ENCODE measurements around the gene MED22. TPM values are rescaled to one million over a fixed set of nuclear protein-coding genes. Genes with fewer than 3 reads are reported as not detected.
A peak's percentile ranks its signal among the peaks of the same experiment; 100 is the strongest.
"Not testable (repeated sequence)": the region's sequence is repeated elsewhere in the genome, so short reads cannot be mapped to it uniquely, and the experiment has no call there.

The MED22 gene
- total RNA-seq, 1 donor from 2014 or later, result 37.9 TPM

DNA sequence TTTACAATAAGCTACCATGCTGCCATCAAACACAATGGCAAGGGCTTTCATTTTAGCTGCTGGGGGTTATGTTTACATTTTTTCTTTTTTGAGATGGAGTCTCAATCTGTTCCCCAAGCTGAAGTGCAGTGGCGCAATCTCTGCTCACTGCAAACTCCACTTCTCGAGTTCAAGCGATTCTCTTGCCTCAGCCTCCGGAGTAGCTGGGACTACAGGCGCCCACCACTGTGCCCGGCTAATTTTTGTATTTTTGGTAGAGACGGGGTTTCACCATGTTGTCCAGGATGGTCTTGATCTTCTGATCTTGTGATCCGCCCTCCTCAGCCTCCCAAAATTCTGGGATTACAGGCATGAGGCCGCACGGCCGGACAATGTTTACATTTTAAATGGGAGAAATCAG is 13.0 kb downstream of the MED22 start:
- intact Hi-C loops (cut with micrococcal nuclease), result loop anchor here (5.0 kb wide), 1 partner anchor 663 kb away; the partner anchor contains the start of gene GTF3C4
- H3K36me3 Mint-ChIP-seq (ENCODE audit: low read depth), result peaks cover 47% of the 10 kb centered on the region
- H3K27me3 Mint-ChIP-seq (ENCODE audit: insufficient read depth); DNase-seq (ENCODE audit: low spot score); H3K9me3 Mint-ChIP-seq: not testable (repeated sequence)
- peak overlapping the region; percentile 96 for H3K4me3 Mint-ChIP-seq
- H3K4me1 Mint-ChIP-seq (ENCODE audit: low read depth), result peaks cover 16% of the 10 kb centered on the region
- peak overlapping the region; percentile 29 for H3K27ac Mint-ChIP-seq

DNA sequence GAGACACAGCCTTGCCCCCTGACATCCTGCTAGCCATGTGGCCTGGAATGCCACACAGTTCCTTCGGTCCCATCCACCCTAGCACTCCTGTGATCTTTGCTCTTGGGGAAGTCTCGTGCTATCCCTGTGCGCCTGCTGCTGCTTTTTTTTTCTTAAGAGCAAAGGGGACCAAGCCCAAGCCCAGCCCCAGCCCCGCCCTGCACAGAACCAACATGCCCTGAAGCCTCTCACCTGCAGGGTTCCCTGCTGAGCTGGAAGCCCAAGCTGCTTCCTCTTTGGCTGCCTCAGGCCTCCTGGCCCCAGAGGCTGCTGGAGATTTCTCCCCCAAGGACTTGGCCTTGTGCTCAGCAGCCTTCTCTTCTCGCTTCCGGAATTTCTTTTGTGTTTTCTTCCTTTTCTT is 13.8 kb downstream of the MED22 start:
- intact Hi-C loops (cut with micrococcal nuclease), result no loop called here
- H3K4me1 Mint-ChIP-seq (ENCODE audit: low read depth), result peaks cover 16% of the 10 kb centered on the region
- no peak for DNase-seq (ENCODE audit: low spot score)
- no peaks in the 10 kb centered on the region for H3K27me3 Mint-ChIP-seq (ENCODE audit: insufficient read depth)
- H3K4me3 Mint-ChIP-seq, result peak overlapping the region; percentile 96
- no peaks in the 10 kb centered on the region for H3K9me3 Mint-ChIP-seq
- peak overlapping the region; percentile 47 for H3K27ac Mint-ChIP-seq
- H3K36me3 Mint-ChIP-seq (ENCODE audit: low read depth), result peaks cover 41% of the 10 kb centered on the region

DNA sequence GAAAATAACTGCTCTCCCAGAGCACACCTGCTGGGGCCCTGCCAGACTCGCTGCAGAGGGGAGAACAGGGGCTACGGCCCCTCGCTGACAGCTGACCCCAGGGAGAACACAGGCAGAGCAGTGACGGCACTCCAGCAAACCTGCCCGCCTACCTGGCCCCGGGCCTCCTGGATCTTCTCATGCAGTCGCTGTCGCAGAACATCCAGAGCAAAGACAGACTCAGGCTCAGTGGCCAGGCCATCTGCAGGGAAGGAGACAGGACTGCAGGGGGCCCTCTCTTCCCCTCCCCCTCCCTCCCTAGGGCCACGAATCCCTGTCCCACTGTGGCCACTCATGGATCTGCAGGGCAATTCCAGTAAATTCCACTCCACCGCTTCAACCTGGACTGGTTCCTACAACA is 14.4 kb downstream of the MED22 start:
- intact Hi-C loops (cut with micrococcal nuclease), result no loop called here
- H3K4me3 Mint-ChIP-seq, result peak overlapping the region; percentile 96

DNA sequence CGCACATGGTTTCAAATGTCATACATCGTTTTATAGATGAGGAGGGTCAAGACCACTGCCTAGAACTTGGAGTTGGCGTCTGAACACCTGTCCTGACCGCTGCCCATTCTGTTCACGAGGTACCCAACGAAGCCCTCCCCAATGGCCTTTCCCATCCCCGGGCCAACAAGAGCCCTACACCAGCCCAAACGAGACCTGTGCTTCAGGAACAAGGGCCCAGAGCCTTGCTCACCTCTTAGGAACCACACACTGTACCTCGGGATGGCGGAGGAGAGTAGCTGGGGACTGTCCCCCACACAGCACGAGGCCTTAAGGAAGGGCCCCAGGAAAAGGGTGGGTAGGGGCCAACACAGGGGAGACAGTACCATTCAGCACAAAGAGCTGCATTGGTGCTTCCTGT is 14.9 kb downstream of the MED22 start:
- no peaks in the 10 kb centered on the region for H3K27me3 Mint-ChIP-seq (ENCODE audit: insufficient read depth)
- intact Hi-C loops (cut with micrococcal nuclease), result no loop called here
- H3K4me1 Mint-ChIP-seq (ENCODE audit: low read depth), result peaks cover 16% of the 10 kb centered on the region
- no peak for DNase-seq (ENCODE audit: low spot score)
- peaks cover 42% of the 10 kb centered on the region for H3K36me3 Mint-ChIP-seq (ENCODE audit: low read depth)
- H3K27ac Mint-ChIP-seq, result no peak overlapping the region
- H3K9me3 Mint-ChIP-seq, result no peaks in the 10 kb centered on the region
- peak overlapping the region; percentile 26 for H3K4me3 Mint-ChIP-seq

More for the DNA sequence above, 14.4 kb downstream of the MED22 start:
- H3K4me1 Mint-ChIP-seq (ENCODE audit: low read depth), result peaks cover 16% of the 10 kb centered on the region
- H3K27ac Mint-ChIP-seq, result peak overlapping the region; percentile 47
- no peaks in the 10 kb centered on the region for H3K9me3 Mint-ChIP-seq
- H3K36me3 Mint-ChIP-seq (ENCODE audit: low read depth), result peaks cover 42% of the 10 kb centered on the region
- DNase-seq (ENCODE audit: low spot score), result no peak
- H3K27me3 Mint-ChIP-seq (ENCODE audit: insufficient read depth), result no peaks in the 10 kb centered on the region

DNA sequence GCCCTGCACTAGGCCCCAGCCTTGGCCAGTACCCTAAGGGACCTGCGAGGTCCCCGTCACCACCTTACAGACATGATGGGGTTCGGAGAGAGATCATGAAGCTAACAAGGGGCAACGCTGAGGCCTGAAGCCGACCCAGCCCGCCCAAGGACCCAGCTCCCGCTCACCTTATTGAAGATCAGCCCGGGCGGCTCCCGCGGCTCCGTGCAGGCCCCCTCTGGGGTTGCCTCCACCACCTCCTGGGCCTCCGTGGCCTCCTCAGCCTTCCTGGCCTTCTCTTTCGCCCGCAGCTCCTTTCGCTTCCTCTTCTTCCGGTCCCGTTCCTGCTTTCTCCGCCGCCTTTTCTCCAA is 15.6 kb downstream of the MED22 start:
- DNase-seq (ENCODE audit: low spot score), result no peak
- H3K4me1 Mint-ChIP-seq (ENCODE audit: low read depth), result peaks cover 16% of the 10 kb centered on the region
- intact Hi-C loops (cut with micrococcal nuclease), result no loop called here

DNA sequence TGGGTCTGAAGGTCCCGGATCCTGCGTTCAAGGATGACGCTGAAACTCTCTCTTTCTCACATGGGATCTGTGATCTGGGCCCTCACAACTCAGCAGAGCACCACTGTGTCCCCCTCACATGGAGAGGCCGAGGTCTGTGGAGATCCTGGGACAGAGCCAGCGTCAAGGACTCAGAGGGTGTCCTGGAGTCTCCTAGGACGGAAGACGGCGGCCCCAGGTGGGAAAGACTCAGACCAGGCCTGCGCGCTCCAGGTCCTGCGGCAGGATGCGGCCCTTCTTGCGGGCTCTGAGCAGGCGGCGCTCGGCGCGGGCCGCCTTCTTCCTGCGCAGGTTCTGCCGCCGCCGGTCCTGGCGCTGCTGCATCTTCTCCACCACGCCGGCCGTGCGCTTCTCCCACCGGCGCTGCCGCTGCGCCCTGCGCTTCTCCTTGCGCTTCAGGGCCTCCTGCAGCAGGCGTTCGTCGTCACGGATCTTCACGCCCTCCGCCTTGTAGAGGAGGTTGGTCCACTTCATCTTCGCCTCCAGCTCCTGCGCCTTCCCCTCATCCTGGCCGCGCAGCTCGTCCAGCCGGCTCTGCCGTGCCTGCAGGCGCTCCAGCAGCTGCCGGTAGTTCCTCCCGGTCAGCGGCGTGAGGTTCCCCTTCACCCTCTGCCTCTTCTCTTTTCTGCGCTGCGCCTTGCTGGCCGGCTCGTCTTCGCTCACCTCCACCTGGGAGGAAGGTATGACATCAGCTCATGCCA is 16.1 kb downstream of the MED22 start:
- intact Hi-C loops (cut with micrococcal nuclease), result no loop called here
- DNase-seq (ENCODE audit: low spot score), result no peak

More for the DNA sequence above, 15.6 kb downstream of the MED22 start:
- H3K4me3 Mint-ChIP-seq, result no peak overlapping the region
- peaks cover 42% of the 10 kb centered on the region for H3K36me3 Mint-ChIP-seq (ENCODE audit: low read depth)
- no peak overlapping the region for H3K27ac Mint-ChIP-seq
- H3K27me3 Mint-ChIP-seq (ENCODE audit: insufficient read depth), result no peaks in the 10 kb centered on the region
- no peaks in the 10 kb centered on the region for H3K9me3 Mint-ChIP-seq

DNA sequence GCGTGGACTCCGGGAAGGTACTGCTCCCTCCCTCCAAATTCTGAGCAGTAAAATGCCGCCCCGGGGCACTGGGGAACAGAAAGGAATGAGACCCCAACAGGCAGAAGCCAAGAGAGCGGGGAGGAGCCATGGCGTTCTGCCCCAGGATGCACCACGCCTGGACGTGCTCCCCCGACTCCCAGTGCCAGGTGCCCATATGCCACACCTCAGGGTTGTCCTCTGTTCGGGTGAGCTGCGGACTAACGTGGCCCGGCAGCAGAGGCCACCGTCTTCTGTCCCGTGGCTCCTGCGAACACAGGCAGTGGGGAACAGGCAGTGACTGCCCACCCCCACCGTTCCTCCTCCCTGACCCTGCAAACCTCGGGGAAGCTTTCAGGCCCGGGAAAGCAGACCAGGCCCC is 16.7 kb downstream of the MED22 start:
- Mint-ChIP-seq H3K4me3 (no peak overlapping the region), H3K4me1 (ENCODE audit: low read depth) (peaks cover 16% of the 10 kb centered on the region), H3K27me3 (ENCODE audit: insufficient read depth) (no peaks in the 10 kb centered on the region), H3K9me3 (no peaks in the 10 kb centered on the region), H3K36me3 (ENCODE audit: low read depth) (peaks cover 42% of the 10 kb centered on the region), H3K27ac (no peak overlapping the region)
- intact Hi-C loops (cut with micrococcal nuclease), result no loop called here
- no peak for DNase-seq (ENCODE audit: low spot score)

More for the DNA sequence above, 16.1 kb downstream of the MED22 start:
- no peaks in the 10 kb centered on the region for H3K9me3 Mint-ChIP-seq
- H3K36me3 Mint-ChIP-seq (ENCODE audit: low read depth), result peaks cover 42% of the 10 kb centered on the region
- no peaks in the 10 kb centered on the region for H3K27me3 Mint-ChIP-seq (ENCODE audit: insufficient read depth)
- H3K27ac Mint-ChIP-seq, result no peak overlapping the region
- peaks cover 16% of the 10 kb centered on the region for H3K4me1 Mint-ChIP-seq (ENCODE audit: low read depth)
- no peak overlapping the region for H3K4me3 Mint-ChIP-seq

DNA sequence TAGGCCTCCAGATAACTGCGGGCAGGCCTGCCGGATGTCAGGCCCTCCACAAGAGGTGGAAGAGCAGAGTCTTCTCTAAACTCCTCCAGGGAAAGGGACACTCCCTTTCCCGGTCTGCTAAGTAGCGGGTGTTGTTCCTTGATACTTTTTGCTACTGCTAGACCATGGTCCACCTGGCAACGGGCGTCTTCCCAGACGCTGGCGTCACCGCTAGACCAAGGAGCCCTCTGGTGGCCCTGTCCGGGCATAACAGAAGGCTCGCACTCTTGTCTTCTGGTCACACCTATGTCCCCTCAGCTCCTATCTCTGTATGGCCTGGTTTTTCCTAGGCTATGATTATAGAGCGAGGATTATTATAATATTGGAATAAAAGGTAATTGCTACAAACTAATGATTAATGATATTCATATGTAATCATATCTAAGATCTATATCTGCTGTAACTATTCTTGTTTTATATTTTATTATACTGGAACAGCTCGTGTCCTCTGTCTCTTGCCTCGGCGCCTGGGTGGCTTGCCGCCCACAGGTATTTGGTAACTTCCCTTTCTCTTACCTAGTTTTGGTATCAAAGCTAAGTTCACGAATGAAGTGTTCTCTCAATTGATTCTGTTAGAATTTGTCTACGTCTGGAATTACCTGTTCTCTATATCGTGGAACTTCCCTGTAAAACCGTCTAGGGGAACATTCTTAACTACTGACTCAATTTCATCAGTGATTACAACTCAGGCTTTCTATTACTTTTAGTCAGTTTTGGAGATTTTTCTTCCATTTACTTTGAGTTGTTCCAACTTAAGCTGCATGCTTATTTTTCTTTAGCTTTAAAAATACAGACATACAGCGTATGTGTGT is 18.4 kb downstream of the MED22 start:
- H3K4me1 Mint-ChIP-seq (ENCODE audit: low read depth); H3K9me3 Mint-ChIP-seq; H3K27ac Mint-ChIP-seq; DNase-seq (ENCODE audit: low spot score); H3K27me3 Mint-ChIP-seq (ENCODE audit: insufficient read depth); H3K4me3 Mint-ChIP-seq: not testable (repeated sequence)
- intact Hi-C loops (cut with micrococcal nuclease), result loop anchor here (1.0 kb wide), 2 partner anchors 90 to 157 kb away; no protein-coding TSS in a partner anchor
- peaks cover 35% of the 10 kb centered on the region for H3K36me3 Mint-ChIP-seq (ENCODE audit: low read depth)

DNA sequence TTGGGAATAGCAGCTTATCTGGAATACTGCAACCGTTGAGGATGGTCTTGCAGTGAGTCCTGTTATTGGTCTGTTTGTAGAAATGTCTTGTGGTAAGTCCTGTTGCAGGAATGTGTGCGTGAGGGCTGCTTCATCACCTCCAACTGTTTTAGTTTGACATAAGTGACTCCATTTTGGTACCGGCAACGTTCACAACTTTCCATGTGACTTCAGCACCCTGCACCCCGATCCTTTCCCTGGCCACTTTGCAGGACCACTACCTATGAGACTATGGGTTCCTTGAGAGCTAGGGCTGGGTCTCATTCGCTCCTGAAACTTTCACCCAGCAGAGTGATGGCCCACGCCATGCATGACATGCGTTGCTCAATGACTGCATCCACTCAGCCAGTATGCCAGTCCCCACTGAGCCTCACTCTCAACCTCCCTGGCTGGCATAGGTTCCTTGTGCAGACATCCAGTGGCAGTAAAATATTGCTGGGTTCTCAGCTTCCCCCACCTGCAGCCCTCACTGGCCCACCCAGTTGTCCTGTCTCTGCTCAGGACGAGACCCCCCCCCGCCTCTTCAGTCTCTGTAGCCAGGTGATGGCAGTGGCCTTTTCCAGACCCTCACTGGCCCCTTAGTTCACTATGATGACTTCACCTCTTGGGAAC is 20.0 kb downstream of the MED22 start:
- Mint-ChIP-seq H3K9me3 (no peaks in the 10 kb centered on the region), H3K4me1 (ENCODE audit: low read depth) (no peaks in the 10 kb centered on the region), H3K4me3 (no peak overlapping the region), H3K27ac (no peak overlapping the region), H3K27me3 (ENCODE audit: insufficient read depth) (no peaks in the 10 kb centered on the region), H3K36me3 (ENCODE audit: low read depth) (peaks cover 25% of the 10 kb centered on the region)
- intact Hi-C loops (cut with micrococcal nuclease), result no loop called here
- DNase-seq (ENCODE audit: low spot score), result no peak

DNA sequence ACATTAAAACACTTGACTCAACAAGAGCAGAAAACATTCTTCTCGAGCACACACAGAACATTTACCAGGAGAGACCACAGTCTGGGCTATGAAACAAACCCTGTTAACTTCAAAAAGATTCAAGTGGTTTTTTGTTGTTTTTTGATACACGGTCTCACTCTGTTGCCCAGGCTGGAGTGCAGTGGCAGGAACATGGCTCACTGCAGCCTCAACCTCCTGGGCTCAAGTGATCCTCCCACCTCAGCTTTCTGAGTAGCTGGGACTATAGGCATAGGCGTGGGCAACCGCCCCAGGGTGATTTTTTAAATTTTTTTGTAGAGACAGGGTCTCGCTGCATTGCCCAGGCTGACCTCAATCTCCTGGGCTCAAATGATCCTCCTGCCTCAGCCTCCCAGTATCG is 20.9 kb downstream of the MED22 start:
- H3K9me3 Mint-ChIP-seq; DNase-seq (ENCODE audit: low spot score); intact Hi-C loops (cut with micrococcal nuclease); H3K4me3 Mint-ChIP-seq; H3K4me1 Mint-ChIP-seq (ENCODE audit: low read depth); H3K27ac Mint-ChIP-seq; H3K27me3 Mint-ChIP-seq (ENCODE audit: insufficient read depth): not testable (repeated sequence)
- peaks cover 17% of the 10 kb centered on the region for H3K36me3 Mint-ChIP-seq (ENCODE audit: low read depth)

DNA sequence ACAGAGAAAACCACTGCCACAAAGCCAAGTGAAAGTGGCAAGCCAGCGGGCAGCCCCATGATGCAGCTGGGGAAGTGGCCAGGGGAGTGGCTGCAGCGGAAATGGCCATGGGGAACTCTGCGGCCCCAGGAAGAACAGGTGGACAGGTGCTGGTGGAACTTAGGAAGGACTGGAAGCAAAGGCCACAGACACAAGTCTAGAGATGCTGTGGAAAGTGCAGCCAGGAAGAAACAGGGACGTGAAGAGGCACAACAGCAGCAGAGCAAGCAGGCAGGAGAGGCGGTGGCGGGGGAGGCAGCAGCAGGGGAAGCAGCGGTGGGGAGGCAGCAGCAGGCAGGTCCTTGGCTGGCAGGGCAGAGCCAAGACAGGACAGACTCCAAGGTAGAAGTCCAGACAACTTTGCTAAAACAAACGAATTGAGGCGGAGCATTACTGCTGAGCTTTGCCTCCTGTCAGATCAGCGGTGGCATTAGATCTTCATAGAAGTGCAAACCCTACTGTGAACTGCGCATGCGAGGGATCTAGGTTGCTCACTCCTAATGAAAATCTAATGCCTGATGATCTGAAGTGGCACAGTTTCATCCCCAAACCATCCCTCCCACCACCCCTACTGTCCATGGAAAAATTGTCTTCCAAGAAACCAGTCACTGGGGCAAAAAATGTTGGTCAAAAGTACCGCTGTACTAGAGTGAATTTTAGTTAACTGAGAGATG is 23.8 kb downstream of the MED22 start:
- no peak overlapping the region for H3K27ac Mint-ChIP-seq
- intact Hi-C loops (cut with micrococcal nuclease), result no loop called here
- no peak for DNase-seq (ENCODE audit: low spot score)
- H3K4me3 Mint-ChIP-seq, result no peak overlapping the region
- no peaks in the 10 kb centered on the region for H3K27me3 Mint-ChIP-seq (ENCODE audit: insufficient read depth)
- no peaks in the 10 kb centered on the region for H3K4me1 Mint-ChIP-seq (ENCODE audit: low read depth)
- H3K9me3 Mint-ChIP-seq, result no peaks in the 10 kb centered on the region
- peaks cover 6% of the 10 kb centered on the region for H3K36me3 Mint-ChIP-seq (ENCODE audit: low read depth)

DNA sequence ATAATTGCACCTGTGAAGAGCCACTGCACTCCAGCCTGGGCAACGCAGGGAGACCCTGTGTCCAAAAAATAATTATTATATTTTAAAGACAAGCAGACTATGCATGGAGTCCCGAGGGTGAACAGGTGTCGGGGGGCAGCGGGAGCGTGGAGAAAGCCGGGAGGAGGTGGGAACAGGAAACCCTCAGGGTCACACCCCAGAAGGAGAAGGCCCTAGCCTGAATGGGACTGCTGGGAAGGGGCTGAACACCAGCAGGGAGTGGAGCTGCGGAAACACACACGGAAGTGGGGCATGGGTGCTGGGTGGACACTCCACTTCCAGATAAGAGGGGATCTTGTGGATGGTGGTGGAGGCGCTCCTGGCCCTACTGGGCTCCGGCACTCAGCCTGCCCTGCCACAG is 24.7 kb downstream of the MED22 start:
- no peaks in the 10 kb centered on the region for H3K27me3 Mint-ChIP-seq (ENCODE audit: insufficient read depth)
- no peak for DNase-seq (ENCODE audit: low spot score)
- no peak overlapping the region for H3K4me3 Mint-ChIP-seq
- no peaks in the 10 kb centered on the region for H3K4me1 Mint-ChIP-seq (ENCODE audit: low read depth)
- H3K36me3 Mint-ChIP-seq (ENCODE audit: low read depth), result no peaks in the 10 kb centered on the region
- no peak overlapping the region for H3K27ac Mint-ChIP-seq
- intact Hi-C loops (cut with micrococcal nuclease), result no loop called here
- H3K9me3 Mint-ChIP-seq, result no peaks in the 10 kb centered on the region

All from activated T-helper 1 cell treated with anti-CD3 and anti-CD28 coated beads, Interleukin-12 subunit alpha, Interleukin-12 subunit beta, Interleukin-2, Interleukin-4 antibody, amounts not matched to agents 30 ng/mL and 10 ng/mL and 1 ng/mL, durations not matched to agents 14 hours and 24 hours and 36 hours (primary cell).